GM23338 (cell line): ENCODE results near the gene BTBD9. TPM values are rescaled to one million over a fixed set of nuclear protein-coding genes. Genes with fewer than 3 reads are reported as not detected.

Experiments used
- ATAC-seq: fragments of 200-7000 bp; cut with Tn5 transposase; 3 replicates; pipeline ENCODE4 v1.9.1; 2020
- DNase-seq: peaks from one replicate; pipeline ENCODE4 v3.0.0-alpha.2; 2015; ENCODE audit warnings: low spot score
- H2AFZ ChIP-seq: fragments of 200-600 bp; sonication (generic); 2 replicates; pipeline ENCODE4 v1.8.0; 2016; ENCODE audit warnings: antibody characterized with exemption, mild to moderate bottlenecking, moderate library complexity
- H3F3A ChIP-seq: fragments of 200-600 bp; sonication (generic); replicated peaks from 2 replicates; pipeline ENCODE4 v1.8.0; 2017; ENCODE audit warnings: antibody characterized with exemption, mixed run types, low read depth
- H3K27ac ChIP-seq: fragments of 200-600 bp; sonication (generic); 2 replicates; pipeline ENCODE4 v1.6.1; 2016; ENCODE audit warnings: low read depth
- H3K27me3 ChIP-seq: fragments of 200-600 bp; sonication (generic); 2 replicates; pipeline ENCODE4 v1.8.0; 2016; ENCODE audit warnings: mild to moderate bottlenecking, mixed run types, moderate library complexity; ENCODE audit not compliant: insufficient read depth
- H3K36me3 ChIP-seq: fragments of 200-600 bp; sonication (generic); 2 replicates; pipeline ENCODE4 v1.8.0; 2016; ENCODE audit warnings: mild to moderate bottlenecking; ENCODE audit not compliant: insufficient read depth
- H3K4me1 ChIP-seq: fragments of 200-600 bp; sonication (generic); 2 replicates; pipeline ENCODE4 v1.8.0; 2016; ENCODE audit warnings: mild to moderate bottlenecking, moderate library complexity; ENCODE audit not compliant: insufficient read depth
- H3K4me2 ChIP-seq: fragments of 200-600 bp; sonication (generic); 2 replicates; pipeline ENCODE4 v1.7.1; 2017; ENCODE audit warnings: mixed run types
- H3K4me3 ChIP-seq: fragments of 200-600 bp; sonication (generic); 2 replicates; pipeline ENCODE4 v1.6.1; 2016; ENCODE audit warnings: mixed run types
- H3K79me2 ChIP-seq: fragments of 200-600 bp; sonication (generic); replicated peaks from 2 replicates; pipeline ENCODE4 v1.8.0; 2017; ENCODE audit warnings: mild to moderate bottlenecking; ENCODE audit not compliant: insufficient read depth
- H3K9me2 ChIP-seq: fragments of 200-600 bp; sonication (generic); 2 replicates; pipeline ENCODE4 v1.8.0; 2017; ENCODE audit not compliant: insufficient read depth
- H4K20me1 ChIP-seq: fragments of 200-600 bp; sonication (generic); replicated peaks from 2 replicates; pipeline ENCODE4 v1.8.0; 2017; ENCODE audit warnings: mild to moderate bottlenecking; ENCODE audit not compliant: insufficient read depth
- H3K27ac Mint-ChIP-seq: 2 replicates; pipeline ENCODE4 v1.8.0; 2020; ENCODE audit warnings: inconsistent platforms, mild to moderate bottlenecking, moderate library complexity, mixed read lengths
- H3K27me3 Mint-ChIP-seq: 3 replicates; pipeline ENCODE4 v1.8.0; 2022; ENCODE audit warnings: low read depth, mild to moderate bottlenecking, moderate library complexity, mixed read lengths, inconsistent platforms; ENCODE audit not compliant: insufficient read depth, poor library complexity
- H3K36me3 Mint-ChIP-seq: 3 replicates; pipeline ENCODE4 v1.8.0; 2021; ENCODE audit warnings: low read depth, mild to moderate bottlenecking, inconsistent platforms, moderate library complexity, mixed read lengths
- H3K4me1 Mint-ChIP-seq: 3 replicates; pipeline ENCODE4 v1.8.0; 2020; ENCODE audit warnings: mild to moderate bottlenecking, inconsistent platforms, mixed read lengths
- H3K4me3 Mint-ChIP-seq: 3 replicates; pipeline ENCODE4 v1.8.0; 2021; ENCODE audit warnings: moderate library complexity, mild to moderate bottlenecking, inconsistent platforms, mixed read lengths
- H3K9me3 Mint-ChIP-seq: 3 replicates; pipeline ENCODE4 v1.8.0; 2020; ENCODE audit warnings: moderate library complexity, mild to moderate bottlenecking, inconsistent platforms, mixed read lengths
- CREB1 ChIP-seq: fragments of 250-450 bp; sonication (Bioruptor Pico); IDR thresholded peaks from 2 replicates; pipeline ENCODE4 v1.5.0; 2020; ENCODE audit warnings: low read depth, mild to moderate bottlenecking, moderate library complexity
- EZH2 ChIP-seq: fragments of 200-600 bp; sonication (generic); IDR thresholded peaks from one replicate; pipeline ENCODE4 v1.8.0; 2017; ENCODE audit warnings: antibody characterized with exemption, mild to moderate bottlenecking, low read depth; ENCODE audit not compliant: unreplicated experiment
- EZH2phosphoT487 ChIP-seq: fragments of 200-600 bp; sonication (generic); IDR thresholded peaks from one replicate; pipeline ENCODE4 v1.8.1; 2018; ENCODE audit warnings: antibody characterized with exemption; ENCODE audit not compliant: unreplicated experiment
- JUNB ChIP-seq: IDR thresholded peaks from one replicate; pipeline ENCODE4 v1.6.1; 2016; ENCODE audit warnings: antibody characterized with exemption; ENCODE audit not compliant: unreplicated experiment
- NANOG ChIP-seq: IDR thresholded peaks from 2 replicates; pipeline ENCODE4 v1.6.1; 2016; ENCODE audit warnings: antibody characterized with exemption, borderline replicate concordance
- POLR2AphosphoS5 ChIP-seq: IDR thresholded peaks from 2 replicates; pipeline ENCODE4 v1.6.1; 2016; ENCODE audit warnings: antibody characterized with exemption, low read depth
- REST ChIP-seq: IDR thresholded peaks from one replicate; pipeline ENCODE4 v1.6.1; 2018; ENCODE audit warnings: antibody characterized with exemption; ENCODE audit not compliant: unreplicated experiment
- STAT1 ChIP-seq: IDR thresholded peaks from one replicate; pipeline ENCODE4 v1.6.1; 2016; ENCODE audit warnings: antibody characterized with exemption; ENCODE audit not compliant: unreplicated experiment
- ZNF114 ChIP-seq: fragments of 250-450 bp; sonication (Bioruptor Pico); IDR thresholded peaks from 2 replicates; pipeline ENCODE4 v1.5.0; 2020; ENCODE audit warnings: mild to moderate bottlenecking, moderate library complexity
- ZNF331 ChIP-seq: fragments of 250-450 bp; sonication (Bioruptor Pico); IDR thresholded peaks from 2 replicates; pipeline ENCODE4 v1.5.0; 2020; ENCODE audit warnings: low read depth, mild to moderate bottlenecking, moderate library complexity
- polyA plus RNA-seq: library from polyadenylated mRNA; unstranded; fragments of >200 nt; fragmentation: Nextera tagmentation; extraction: Ambion mirVana; gene quantifications from 2 replicates; pipeline ENCODE4 v1.2.1, GENCODE V29; 2016
- total RNA-seq: library from RNA; depleted of rRNA; stranded (reverse); fragments of >200 nt; shearing (Covaris generic); gene quantifications from 2 replicates; pipeline ENCODE4 v1.2.3, GENCODE V29; 2014
- TF ChIP-seq, protein P1 (sequence below), 2 experiments: fragments of 200-600 bp in 1 of 2; sonication (generic) in 1 of 2; conservative IDR thresholded peaks; 2 replicates each; pipeline versions ENCODE4 v1.5.1 to v1.6.1; 2016 to 2017; ENCODE audit warnings: antibody characterized with exemption in 2 of 2, low read depth in 2 of 2, mild to moderate bottlenecking in 2 of 2, moderate library complexity in 1 of 2
- TF ChIP-seq, protein P2 (sequence below): fragments of 250-450 bp; sonication (Bioruptor Pico); IDR thresholded peaks from 2 replicates; pipeline ENCODE4 v1.5.0; 2020; ENCODE audit warnings: mild to moderate bottlenecking, moderate library complexity
- TF ChIP-seq, protein P3 (sequence below): IDR thresholded peaks from 2 replicates; pipeline ENCODE4 v1.6.1; 2016; ENCODE audit warnings: antibody characterized with exemption

BTBD9 gene
- total and polyA plus RNA-seq, 2 experiments from 2014 or later = 4.2 to 5.3 TPM

GRCh38 chr6:38214159-38214558 lies 425.6 kb downstream of the BTBD9 start:
- Histone ChIP-seq H3K79me2 (no peaks in the 10 kb centered on the region), H3K4me1 (peaks cover 44% of the 10 kb centered on the region), H3F3A (no peaks in the 10 kb centered on the region; the same call in 1 of the 2 replicates), H3K4me2 (no peak overlapping the region), H3K27me3 (no peaks in the 10 kb centered on the region), H3K9me2 (peaks cover 6% of the 10 kb centered on the region; the same call in 1 of the 2 replicates), H2AFZ (no peak overlapping the region), H3K4me3 (no peak overlapping the region), H3K27ac (peak overlapping the region; percentile 72; the same call in 1 of the 2 replicates), H4K20me1 (no peaks in the 10 kb centered on the region), H3K36me3 (no peaks in the 10 kb centered on the region)
- Mint-ChIP-seq H3K27ac (no peak overlapping the region; the same call in 1 of the 2 replicates), H3K36me3 (no peaks in the 10 kb centered on the region), H3K4me3 (no peak overlapping the region), H3K27me3 (peaks cover 9% of the 10 kb centered on the region), H3K4me1 (peaks cover 45% of the 10 kb centered on the region), H3K9me3 (no peaks in the 10 kb centered on the region)
- TF ChIP-seq JUNB (no peak), EZH2 (no peak), STAT1 (no peak), REST (no peak), ZNF331 (no peak), EZH2phosphoT487 (no peak), NANOG (no peak), POLR2AphosphoS5 (no peak), CREB1 (CRISPR knock-in tag) (no peak), ZNF114 (CRISPR knock-in tag) (no peak)
- TF ChIP-seq, protein P1, sequence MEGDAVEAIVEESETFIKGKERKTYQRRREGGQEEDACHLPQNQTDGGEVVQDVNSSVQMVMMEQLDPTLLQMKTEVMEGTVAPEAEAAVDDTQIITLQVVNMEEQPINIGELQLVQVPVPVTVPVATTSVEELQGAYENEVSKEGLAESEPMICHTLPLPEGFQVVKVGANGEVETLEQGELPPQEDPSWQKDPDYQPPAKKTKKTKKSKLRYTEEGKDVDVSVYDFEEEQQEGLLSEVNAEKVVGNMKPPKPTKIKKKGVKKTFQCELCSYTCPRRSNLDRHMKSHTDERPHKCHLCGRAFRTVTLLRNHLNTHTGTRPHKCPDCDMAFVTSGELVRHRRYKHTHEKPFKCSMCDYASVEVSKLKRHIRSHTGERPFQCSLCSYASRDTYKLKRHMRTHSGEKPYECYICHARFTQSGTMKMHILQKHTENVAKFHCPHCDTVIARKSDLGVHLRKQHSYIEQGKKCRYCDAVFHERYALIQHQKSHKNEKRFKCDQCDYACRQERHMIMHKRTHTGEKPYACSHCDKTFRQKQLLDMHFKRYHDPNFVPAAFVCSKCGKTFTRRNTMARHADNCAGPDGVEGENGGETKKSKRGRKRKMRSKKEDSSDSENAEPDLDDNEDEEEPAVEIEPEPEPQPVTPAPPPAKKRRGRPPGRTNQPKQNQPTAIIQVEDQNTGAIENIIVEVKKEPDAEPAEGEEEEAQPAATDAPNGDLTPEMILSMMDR (conservative IDR thresholded peaks at IDR 0.05; ENCODE audit: low read depth in 2 of 2) = no peak
- TF ChIP-seq, protein P2, sequence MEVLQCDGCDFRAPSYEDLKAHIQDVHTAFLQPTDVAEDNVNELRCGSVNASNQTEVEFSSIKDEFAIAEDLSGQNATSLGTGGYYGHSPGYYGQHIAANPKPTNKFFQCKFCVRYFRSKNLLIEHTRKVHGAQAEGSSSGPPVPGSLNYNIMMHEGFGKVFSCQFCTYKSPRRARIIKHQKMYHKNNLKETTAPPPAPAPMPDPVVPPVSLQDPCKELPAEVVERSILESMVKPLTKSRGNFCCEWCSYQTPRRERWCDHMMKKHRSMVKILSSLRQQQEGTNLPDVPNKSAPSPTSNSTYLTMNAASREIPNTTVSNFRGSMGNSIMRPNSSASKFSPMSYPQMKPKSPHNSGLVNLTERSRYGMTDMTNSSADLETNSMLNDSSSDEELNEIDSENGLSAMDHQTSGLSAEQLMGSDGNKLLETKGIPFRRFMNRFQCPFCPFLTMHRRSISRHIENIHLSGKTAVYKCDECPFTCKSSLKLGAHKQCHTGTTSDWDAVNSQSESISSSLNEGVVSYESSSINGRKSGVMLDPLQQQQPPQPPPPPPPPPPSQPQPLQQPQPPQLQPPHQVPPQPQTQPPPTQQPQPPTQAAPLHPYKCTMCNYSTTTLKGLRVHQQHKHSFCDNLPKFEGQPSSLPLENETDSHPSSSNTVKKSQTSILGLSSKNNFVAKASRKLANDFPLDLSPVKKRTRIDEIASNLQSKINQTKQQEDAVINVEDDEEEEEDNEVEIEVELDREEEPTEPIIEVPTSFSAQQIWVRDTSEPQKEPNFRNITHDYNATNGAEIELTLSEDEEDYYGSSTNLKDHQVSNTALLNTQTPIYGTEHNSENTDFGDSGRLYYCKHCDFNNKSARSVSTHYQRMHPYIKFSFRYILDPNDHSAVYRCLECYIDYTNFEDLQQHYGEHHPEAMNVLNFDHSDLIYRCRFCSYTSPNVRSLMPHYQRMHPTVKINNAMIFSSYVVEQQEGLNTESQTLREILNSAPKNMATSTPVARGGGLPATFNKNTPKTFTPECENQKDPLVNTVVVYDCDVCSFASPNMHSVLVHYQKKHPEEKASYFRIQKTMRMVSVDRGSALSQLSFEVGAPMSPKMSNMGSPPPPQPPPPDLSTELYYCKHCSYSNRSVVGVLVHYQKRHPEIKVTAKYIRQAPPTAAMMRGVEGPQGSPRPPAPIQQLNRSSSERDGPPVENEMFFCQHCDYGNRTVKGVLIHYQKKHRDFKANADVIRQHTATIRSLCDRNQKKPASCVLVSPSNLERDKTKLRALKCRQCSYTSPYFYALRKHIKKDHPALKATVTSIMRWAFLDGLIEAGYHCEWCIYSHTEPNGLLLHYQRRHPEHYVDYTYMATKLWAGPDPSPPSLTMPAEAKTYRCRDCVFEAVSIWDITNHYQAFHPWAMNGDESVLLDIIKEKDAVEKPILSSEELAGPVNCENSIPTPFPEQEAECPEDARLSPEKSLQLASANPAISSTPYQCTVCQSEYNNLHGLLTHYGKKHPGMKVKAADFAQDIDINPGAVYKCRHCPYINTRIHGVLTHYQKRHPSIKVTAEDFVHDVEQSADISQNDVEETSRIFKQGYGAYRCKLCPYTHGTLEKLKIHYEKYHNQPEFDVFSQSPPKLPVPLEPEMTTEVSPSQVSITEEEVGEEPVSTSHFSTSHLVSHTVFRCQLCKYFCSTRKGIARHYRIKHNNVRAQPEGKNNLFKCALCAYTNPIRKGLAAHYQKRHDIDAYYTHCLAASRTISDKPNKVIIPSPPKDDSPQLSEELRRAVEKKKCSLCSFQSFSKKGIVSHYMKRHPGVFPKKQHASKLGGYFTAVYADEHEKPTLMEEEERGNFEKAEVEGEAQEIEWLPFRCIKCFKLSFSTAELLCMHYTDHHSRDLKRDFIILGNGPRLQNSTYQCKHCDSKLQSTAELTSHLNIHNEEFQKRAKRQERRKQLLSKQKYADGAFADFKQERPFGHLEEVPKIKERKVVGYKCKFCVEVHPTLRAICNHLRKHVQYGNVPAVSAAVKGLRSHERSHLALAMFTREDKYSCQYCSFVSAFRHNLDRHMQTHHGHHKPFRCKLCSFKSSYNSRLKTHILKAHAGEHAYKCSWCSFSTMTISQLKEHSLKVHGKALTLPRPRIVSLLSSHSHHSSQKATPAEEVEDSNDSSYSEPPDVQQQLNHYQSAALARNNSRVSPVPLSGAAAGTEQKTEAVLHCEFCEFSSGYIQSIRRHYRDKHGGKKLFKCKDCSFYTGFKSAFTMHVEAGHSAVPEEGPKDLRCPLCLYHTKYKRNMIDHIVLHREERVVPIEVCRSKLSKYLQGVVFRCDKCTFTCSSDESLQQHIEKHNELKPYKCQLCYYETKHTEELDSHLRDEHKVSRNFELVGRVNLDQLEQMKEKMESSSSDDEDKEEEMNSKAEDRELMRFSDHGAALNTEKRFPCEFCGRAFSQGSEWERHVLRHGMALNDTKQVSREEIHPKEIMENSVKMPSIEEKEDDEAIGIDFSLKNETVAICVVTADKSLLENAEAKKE = no peak
- TF ChIP-seq, protein P3, sequence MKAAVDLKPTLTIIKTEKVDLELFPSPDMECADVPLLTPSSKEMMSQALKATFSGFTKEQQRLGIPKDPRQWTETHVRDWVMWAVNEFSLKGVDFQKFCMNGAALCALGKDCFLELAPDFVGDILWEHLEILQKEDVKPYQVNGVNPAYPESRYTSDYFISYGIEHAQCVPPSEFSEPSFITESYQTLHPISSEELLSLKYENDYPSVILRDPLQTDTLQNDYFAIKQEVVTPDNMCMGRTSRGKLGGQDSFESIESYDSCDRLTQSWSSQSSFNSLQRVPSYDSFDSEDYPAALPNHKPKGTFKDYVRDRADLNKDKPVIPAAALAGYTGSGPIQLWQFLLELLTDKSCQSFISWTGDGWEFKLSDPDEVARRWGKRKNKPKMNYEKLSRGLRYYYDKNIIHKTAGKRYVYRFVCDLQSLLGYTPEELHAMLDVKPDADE = no peak
- DNase-seq (no peak), ATAC-seq (no peak)
